SU-DHL-6 (cell line): ENCODE data around the gene DAZAP2.

Experiments used
- H2AFZ ChIP-seq: fragments of 200-600 bp; sonication (generic); 2 replicates; pipeline ENCODE4 v1.6.1; 2014; ENCODE audit warnings: low read depth, mild to moderate bottlenecking, moderate library complexity, mixed read lengths, antibody characterized with exemption, low read length; ENCODE audit not compliant: severe bottlenecking
- H3F3A ChIP-seq: fragments of 200-600 bp; shearing (Covaris generic); 2 replicates; pipeline ENCODE4 v1.6.0; 2016; ENCODE audit warnings: antibody characterized with exemption, mild to moderate bottlenecking; ENCODE audit not compliant: insufficient read depth
- H3K27ac ChIP-seq: fragments of 200-600 bp; sonication (generic); 2 replicates; pipeline ENCODE4 v1.5.1; 2016; ENCODE audit warnings: low read depth, mild to moderate bottlenecking, low read length, moderate library complexity, mixed read lengths
- H3K27me3 ChIP-seq: fragments of 200-600 bp; sonication (generic), shearing (Covaris generic); 2 replicates; pipeline ENCODE4 v1.6.0; 2014; ENCODE audit warnings: mild to moderate bottlenecking, low read length
- H3K36me3 ChIP-seq: fragments of 200-600 bp; sonication (generic); 2 replicates; pipeline ENCODE4 v1.6.1; 2014; ENCODE audit warnings: mild to moderate bottlenecking, low read length, mixed read lengths
- H3K4me2 ChIP-seq: fragments of 300-600, 200-600 bp; shearing (Covaris generic), sonication (generic); 2 replicates; pipeline ENCODE4 v1.6.0; 2014; ENCODE audit warnings: low read length, low read depth, mild to moderate bottlenecking; ENCODE audit not compliant: poor library complexity, severe bottlenecking
- H3K4me3 ChIP-seq: fragments of 200-600 bp; sonication (generic); 2 replicates; pipeline ENCODE4 v1.5.1; 2014; ENCODE audit warnings: antibody characterized with exemption, low read length, mild to moderate bottlenecking, mixed read lengths; ENCODE audit not compliant: insufficient read depth, poor library complexity, severe bottlenecking
- H3K79me2 ChIP-seq: fragments of 200-600 bp; sonication (generic); 2 replicates; pipeline ENCODE4 v1.6.1; 2014; ENCODE audit warnings: mild to moderate bottlenecking, low read length, moderate library complexity; ENCODE audit not compliant: insufficient read depth
- H3K9ac ChIP-seq: fragments of 200-600 bp; sonication (generic); 2 replicates; pipeline ENCODE4 v1.7.0; 2014; ENCODE audit warnings: mild to moderate bottlenecking, low read length
- H3K9me2 ChIP-seq: fragments of 200-600 bp; sonication (generic); replicated peaks from 2 replicates; pipeline ENCODE4 v1.6.1; 2014; ENCODE audit warnings: low read length; ENCODE audit not compliant: insufficient read depth
- H3K9me3 ChIP-seq: fragments of 200-600 bp; sonication (generic); 2 replicates; pipeline ENCODE4 v1.6.1; 2014; ENCODE audit warnings: low read length, mixed read lengths; ENCODE audit not compliant: insufficient read depth
- H4K20me1 ChIP-seq: fragments of 200-600 bp; sonication (generic); 2 replicates; pipeline ENCODE4 v1.6.1; 2014; ENCODE audit warnings: low read depth, mild to moderate bottlenecking, antibody characterized with exemption, low read length, moderate library complexity, mixed read lengths
- CTCF ChIP-seq: fragments of 200-600 bp; sonication (generic); IDR thresholded peaks from one replicate; pipeline ENCODE4 v1.5.1; 2017; ENCODE audit warnings: antibody characterized with exemption, mild to moderate bottlenecking, low read length, moderate library complexity; ENCODE audit not compliant: insufficient read depth, poor library complexity, severe bottlenecking
- EZH2phosphoT487 ChIP-seq: fragments of 200-600 bp; sonication (generic), shearing (Covaris generic); conservative IDR thresholded peaks from 2 replicates; pipeline ENCODE4 v1.6.1; 2018; ENCODE audit warnings: mild to moderate bottlenecking, antibody characterized with exemption, low read length, moderate library complexity, mixed read lengths

The DAZAP2 gene

GRCh38 chr12:51199366-51199945 is 39.2 kb upstream of the DAZAP2 start:
- Histone ChIP-seq H3K79me2 (no peaks in the 10 kb centered on the region), H3K4me2 (no peak overlapping the region)
- TF ChIP-seq EZH2phosphoT487: no peak
- TF ChIP-seq CTCF: no peak

DNA sequence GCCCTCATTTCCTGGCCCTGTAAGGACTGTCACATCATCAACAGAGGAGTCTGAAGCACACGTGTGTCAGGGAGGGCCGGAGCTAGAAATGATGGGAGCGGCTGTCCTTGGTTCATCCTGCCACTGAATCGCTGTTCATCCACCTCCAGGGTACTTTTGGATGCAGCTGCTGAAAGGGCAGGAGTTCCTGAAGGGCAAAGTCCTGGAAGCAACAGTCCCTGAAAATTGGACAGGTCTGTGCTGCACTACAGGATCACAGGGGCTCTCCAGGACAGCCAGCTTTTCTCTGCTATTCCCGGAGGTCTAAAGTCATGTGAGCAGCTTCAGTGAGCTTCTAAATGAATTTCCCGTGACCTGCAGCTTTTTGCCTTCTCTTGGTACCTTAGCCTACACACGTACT is 38.5 kb upstream of the DAZAP2 start:
- H3K9ac ChIP-seq: no peak overlapping the region
- H3K36me3 ChIP-seq: no peaks in the 10 kb centered on the region
- H3K79me2 ChIP-seq: no peaks in the 10 kb centered on the region
- H3F3A ChIP-seq: no peaks in the 10 kb centered on the region
- no peaks in the 10 kb centered on the region for H4K20me1 ChIP-seq
- no peak overlapping the region for H3K4me2 ChIP-seq
- no peaks in the 10 kb centered on the region for H3K9me2 ChIP-seq
- H2AFZ ChIP-seq: no peak overlapping the region
- no peak overlapping the region for H3K4me3 ChIP-seq
- no peak for TF ChIP-seq EZH2phosphoT487
- TF ChIP-seq CTCF: no peak
- H3K27me3 ChIP-seq: no peaks in the 10 kb centered on the region
- no peak overlapping the region for H3K27ac ChIP-seq
- H3K9me3 ChIP-seq: no peaks in the 10 kb centered on the region

More at GRCh38 chr12:51199366-51199945, 39.2 kb upstream of the DAZAP2 start:
- H4K20me1 ChIP-seq: no peaks in the 10 kb centered on the region
- no peak overlapping the region for H3K9ac ChIP-seq
- no peak overlapping the region for H2AFZ ChIP-seq
- H3K27me3 ChIP-seq: no peaks in the 10 kb centered on the region
- H3K9me3 ChIP-seq: no peaks in the 10 kb centered on the region
- H3K36me3 ChIP-seq: no peaks in the 10 kb centered on the region
- H3K27ac ChIP-seq: no peak overlapping the region
- H3F3A ChIP-seq: no peaks in the 10 kb centered on the region
- H3K9me2 ChIP-seq: no peaks in the 10 kb centered on the region
- no peak overlapping the region for H3K4me3 ChIP-seq

GRCh38 chr12:51200806-51201205 is 37.8 kb upstream of the DAZAP2 start:
- TF ChIP-seq EZH2phosphoT487 (no peak), CTCF (no peak)

More at GRCh38 chr12:51200806-51201205, 37.8 kb upstream of the DAZAP2 start:
- Histone ChIP-seq H3K27me3 (no peaks in the 10 kb centered on the region), H3K79me2 (no peaks in the 10 kb centered on the region), H2AFZ (no peak overlapping the region), H3K36me3 (no peaks in the 10 kb centered on the region), H3K9ac (no peak overlapping the region), H3F3A (no peaks in the 10 kb centered on the region), H3K9me3 (no peaks in the 10 kb centered on the region), H3K4me2 (no peak overlapping the region), H3K27ac (no peak overlapping the region), H3K9me2 (no peaks in the 10 kb centered on the region), H3K4me3 (no peak overlapping the region), H4K20me1 (no peaks in the 10 kb centered on the region)
